SK-N-SH (cell line): ENCODE measurements around the gene BRINP1. TPM values are rescaled to one million over a fixed set of nuclear protein-coding genes. Genes with fewer than 3 reads are reported as not detected.

Experiments
- CTCF ChIA-PET: fragments of 300-600, 350-600 bp; formaldehyde crosslinking; extraction: SDS; loops from one replicate; lab custom pipeline; 2021; lab: Yijun Ruan, JAX
- POLR2A ChIA-PET: fragments of 350-600 bp; sonication (Branson Sonifier 250); formaldehyde crosslinking; extraction: SDS; loops from one replicate; lab custom pipeline; 2020; ENCODE audit warnings: antibody characterized with exemption, inconsistent platforms; lab: Yijun Ruan, JAX
- DNase-seq: peaks from one replicate; pipeline ENCODE4 v3.0.0; 2012
- H2AFZ ChIP-seq: fragments of 200-600 bp; sonication (generic); 2 replicates; pipeline ENCODE4 v1.8.1; 2016; ENCODE audit warnings: antibody characterized with exemption, mild to moderate bottlenecking, low read depth
- H3F3A ChIP-seq: fragments of 200-600 bp; sonication (generic); replicated peaks from 2 replicates; pipeline ENCODE3; 2016; ENCODE audit warnings: antibody characterized with exemption, mild to moderate bottlenecking; ENCODE audit not compliant: insufficient read depth
- H3K27ac ChIP-seq, 2 experiments: fragments of 200-500 bp in 1 of 2; fragments of 200-600 bp in 1 of 2; sonication (Bioruptor generic) in 1 of 2; sonication (generic), shearing (Covaris generic) in 1 of 2; 2 replicates each; pipeline versions ENCODE4 v1.5.1 to v1.6.1; 2014 to 2016; ENCODE audit warnings: low read depth in 2 of 2, inconsistent platforms in 1 of 2, low read length in 1 of 2, mild to moderate bottlenecking in 1 of 2, mixed read lengths in 1 of 2
- H3K27me3 ChIP-seq: fragments of 200-600 bp; sonication (generic), shearing (Covaris generic); 2 replicates; pipeline ENCODE4 v1.6.1; 2016; ENCODE audit warnings: mixed run types; ENCODE audit not compliant: insufficient read depth
- H3K36me3 ChIP-seq, 2 experiments: fragments of 200-500 bp in 1 of 2; fragments of 200-600 bp in 1 of 2; sonication (Bioruptor generic) in 1 of 2; sonication (generic) in 1 of 2; replicated peaks in 1 of 2; 2 replicates each; pipeline versions ENCODE3 to v1.5.1; 2014 to 2016; ENCODE audit warnings: low read length in 1 of 2, mild to moderate bottlenecking in 1 of 2; ENCODE audit not compliant: insufficient read depth in 2 of 2, control insufficient read depth in 1 of 2
- H3K4me1 ChIP-seq, 2 experiments: fragments of 200-500 bp in 1 of 2; fragments of 200-600 bp in 1 of 2; sonication (Bioruptor generic) in 1 of 2; sonication (generic), shearing (Covaris generic) in 1 of 2; 2 replicates each; pipeline versions ENCODE4 v1.5.1 to v1.6.1; 2014 to 2016; ENCODE audit warnings: low read depth in 1 of 2, low read length in 1 of 2, mixed run types in 1 of 2; ENCODE audit not compliant: insufficient read depth in 2 of 2, control insufficient read depth in 1 of 2
- H3K4me2 ChIP-seq: fragments of 200-600 bp; sonication (generic), shearing (Covaris generic); 2 replicates; pipeline ENCODE4 v1.6.1; 2017; ENCODE audit warnings: mixed run types
- H3K4me3 ChIP-seq, 2 experiments: fragments of 200-500 bp in 1 of 2; fragments of 200-600 bp in 1 of 2; sonication (Bioruptor generic) in 1 of 2; sonication (generic), shearing (Covaris generic) in 1 of 2; 2 replicates each; pipeline versions ENCODE4 v1.5.1 to v1.8.1; 2014 to 2016; ENCODE audit warnings: low read depth in 2 of 2, inconsistent platforms in 1 of 2, low read length in 1 of 2, mild to moderate bottlenecking in 1 of 2, mixed read lengths in 1 of 2, moderate library complexity in 1 of 2
- H3K79me2 ChIP-seq: fragments of 200-600 bp; sonication (generic); 2 replicates; pipeline ENCODE4 v1.8.1; 2017; ENCODE audit warnings: mild to moderate bottlenecking; ENCODE audit not compliant: insufficient read depth
- H3K9ac ChIP-seq: fragments of 200-600 bp; sonication (generic); 2 replicates; pipeline ENCODE4 v1.6.1; 2017; ENCODE audit warnings: mixed run types
- H3K9me2 ChIP-seq: fragments of 200-600 bp; sonication (generic); 2 replicates; pipeline ENCODE4 v1.6.1; 2017; ENCODE audit warnings: mixed run types
- H3K9me3 ChIP-seq: fragments of 200-600 bp; sonication (generic); 2 replicates; pipeline ENCODE4 v1.6.1; 2017; ENCODE audit warnings: mixed run types, mild to moderate bottlenecking, moderate library complexity
- H4K20me1 ChIP-seq: fragments of 200-600 bp; sonication (generic); 2 replicates; pipeline ENCODE4 v1.6.1; 2017; ENCODE audit warnings: mild to moderate bottlenecking, mixed run types; ENCODE audit not compliant: insufficient read depth
- CHD2 ChIP-seq: fragments of 150-350 bp; IDR thresholded peaks from 2 replicates; pipeline ENCODE4 v1.6.1; 2018; ENCODE audit warnings: low read length; ENCODE audit not compliant: partially characterized antibody
- ELF1 ChIP-seq: IDR thresholded peaks from 2 replicates; pipeline ENCODE4 v1.4.0; 2012
- EP300 ChIP-seq, 2 experiments: IDR thresholded peaks; 2 replicates each; pipeline versions ENCODE4 v1.4.0 to v1.6.1; 2012; ENCODE audit warnings: borderline replicate concordance in 1 of 2, low read depth in 1 of 2, low read length in 1 of 2
- EZH2phosphoT487 ChIP-seq: fragments of 200-600 bp; sonication (generic); IDR thresholded peaks from 2 replicates; pipeline ENCODE4 v1.6.1; 2017; ENCODE audit warnings: low read depth, mixed run types, mild to moderate bottlenecking, antibody characterized with exemption, moderate library complexity, borderline replicate concordance
- FOSL2 ChIP-seq: IDR thresholded peaks from 2 replicates; pipeline ENCODE4 v1.4.0; 2012; ENCODE audit warnings: low read depth, mild to moderate bottlenecking, moderate library complexity, borderline replicate concordance
- FOXM1 ChIP-seq: IDR thresholded peaks from 2 replicates; pipeline ENCODE4 v1.4.0; 2012; ENCODE audit warnings: low read depth, mild to moderate bottlenecking
- IRF3 ChIP-seq: fragments of 150-350 bp; IDR thresholded peaks from 2 replicates; pipeline ENCODE4 v1.6.1; 2016; ENCODE audit warnings: mild to moderate bottlenecking, low read depth, low read length
- PBX3 ChIP-seq: IDR thresholded peaks from 2 replicates; pipeline ENCODE4; 2012
- POLR2AphosphoS5 ChIP-seq: IDR thresholded peaks from 2 replicates; pipeline ENCODE4 v1.6.1; 2012; ENCODE audit warnings: low read depth, low read length
- REST ChIP-seq: IDR thresholded peaks from 2 replicates; pipeline ENCODE4 v1.6.1; 2012; ENCODE audit warnings: mild to moderate bottlenecking, low read depth, low read length, moderate library complexity
- SIN3A ChIP-seq: IDR thresholded peaks from 2 replicates; pipeline ENCODE4 v1.6.1; 2012; ENCODE audit warnings: low read depth, mild to moderate bottlenecking, low read length, moderate library complexity, borderline replicate concordance
- TCF12 ChIP-seq: IDR thresholded peaks from 2 replicates; pipeline ENCODE4 v1.4.0; 2012
- TEAD4 ChIP-seq: IDR thresholded peaks from 2 replicates; pipeline ENCODE4 v1.4.0; 2012; ENCODE audit warnings: mild to moderate bottlenecking, borderline replicate concordance; ENCODE audit not compliant: insufficient read depth
- YY1 ChIP-seq: IDR thresholded peaks from 2 replicates; pipeline ENCODE4 v1.4.0; 2012; ENCODE audit warnings: low read depth, mild to moderate bottlenecking
- ZBTB33 ChIP-seq: IDR thresholded peaks from 2 replicates; pipeline ENCODE4 v1.4.0; 2012; ENCODE audit warnings: low read depth, borderline replicate concordance
- WGBS: methylation state at CpG from one replicate; pipeline ENCODE4 v1.1.6; 2017; ENCODE audit warnings: low lambda C conversion rate; 5-methylcytosine and 5-hydroxymethylcytosine counted together
- polyA plus RNA-seq, 3 experiments: library from polyadenylated mRNA; depleted of rRNA; stranded (reverse); fragments of >200 nt; gene quantifications; 2 replicates each; pipeline ENCODE4 v1.2.3, GENCODE V29; 2012

The BRINP1 gene
- polyA plus RNA-seq, 1 of the 3 experiments (the other 2 are of a cell fraction): 0.41 TPM

GRCh38 chr9:119224431-119224830 lies 144.8 kb downstream of the BRINP1 start:
- 11% methylated on average over 2 of the region's 2 CpGs for WGBS
- Histone ChIP-seq H3K4me2 (no peak overlapping the region), H3K9me2 (no peaks in the 10 kb centered on the region), H3K79me2 (no peaks in the 10 kb centered on the region), H3K27me3 (no peaks in the 10 kb centered on the region), H4K20me1 (no peaks in the 10 kb centered on the region), H3K9ac (no peak overlapping the region), H3K9me3 (no peaks in the 10 kb centered on the region), H3K27ac (no peak overlapping the region), H3K4me3 (no peak overlapping the region), H3K4me1 (no peaks in the 10 kb centered on the region), H2AFZ (no peak overlapping the region), H3K36me3 (no peaks in the 10 kb centered on the region), H3F3A (no peaks in the 10 kb centered on the region)
- ChIA-PET POLR2A (no interaction called here), CTCF (no interaction called here)
- TF ChIP-seq YY1 (no peak), IRF3 (no peak), FOSL2 (no peak), FOXM1 (no peak), ELF1 (no peak), PBX3 (no peak), EZH2phosphoT487 (no peak), ZBTB33 (no peak), CHD2 (no peak), SIN3A (no peak), TCF12 (no peak), REST (no peak), EP300 (IDR thresholded peaks at IDR 0.05; ENCODE audit: borderline replicate concordance in 1 of 2, low read depth in 1 of 2, low read length in 1 of 2) (no peak), POLR2AphosphoS5 (no peak), TEAD4 (no peak)
- no peak for DNase-seq
